Duodenal mucosa (tissue), 2 donors: ENCODE results near the gene ADCY1.

Experiments used
- H3K27ac ChIP-seq: one replicate; pipeline ENCODE4 v1.7.0; 2013; ENCODE audit warnings: low read depth, low read length
- H3K27me3 ChIP-seq, 2 donors: one replicate each; pipeline ENCODE4 v1.7.0; 2013; ENCODE audit warnings: low read length in 2 of 2, control low read depth in 1 of 2; ENCODE audit not compliant: insufficient read depth in 2 of 2, control insufficient read depth in 1 of 2
- H3K36me3 ChIP-seq, 2 donors: one replicate each; pipeline ENCODE4 v1.7.0; 2013; ENCODE audit warnings: low read length in 2 of 2, control low read depth in 1 of 2; ENCODE audit not compliant: insufficient read depth in 2 of 2, control insufficient read depth in 1 of 2
- H3K4me1 ChIP-seq, 2 donors: one replicate each; pipeline ENCODE4 v1.7.0; 2013; ENCODE audit warnings: low read length in 2 of 2, control low read depth in 1 of 2; ENCODE audit not compliant: insufficient read depth in 2 of 2, control insufficient read depth in 1 of 2
- H3K4me3 ChIP-seq, 2 donors: one replicate each; pipeline ENCODE4 v1.7.0; 2013; ENCODE audit warnings: low read length in 2 of 2, low read depth in 1 of 2
- H3K9ac ChIP-seq, 2 donors: one replicate each; pipeline ENCODE4 v1.7.0; 2013; ENCODE audit warnings: low read length in 2 of 2, low read depth in 1 of 2
- H3K9me3 ChIP-seq, 2 donors: one replicate each; pipeline ENCODE4 v1.7.0; 2013; ENCODE audit warnings: low read length in 2 of 2, control low read depth in 1 of 2; ENCODE audit not compliant: control insufficient read depth in 1 of 2

ADCY1 gene

GRCh38 chr7:45665172-45665571 is 91.0 kb downstream of the ADCY1 start:
- H3K27ac ChIP-seq, result no peak overlapping the region
- no peaks in the 10 kb centered on the region for H3K9me3 ChIP-seq

GRCh38 chr7:45670227-45670626 is 96.1 kb downstream of the ADCY1 start:
- Histone ChIP-seq H3K4me3 (no peak overlapping the region), H3K9me3 (no peaks in the 10 kb centered on the region), H3K36me3 (no peaks in the 10 kb centered on the region), H3K4me1 (no peaks in the 10 kb centered on the region), H3K27me3 (no peaks in the 10 kb centered on the region), H3K27ac (no peak overlapping the region), H3K9ac (no peak overlapping the region)

More at GRCh38 chr7:45665172-45665571, 91.0 kb downstream of the ADCY1 start:
- Histone ChIP-seq H3K9ac (no peak overlapping the region), H3K36me3 (no peaks in the 10 kb centered on the region), H3K4me3 (no peak overlapping the region), H3K27me3 (no peaks in the 10 kb centered on the region), H3K4me1 (no peaks in the 10 kb centered on the region)

GRCh38 chr7:45670717-45671116 is 96.5 kb downstream of the ADCY1 start:
- H3K27ac ChIP-seq, result no peak overlapping the region
- H3K36me3 ChIP-seq, result no peaks in the 10 kb centered on the region
- H3K9me3 ChIP-seq, result no peaks in the 10 kb centered on the region
- no peak overlapping the region for H3K4me3 ChIP-seq
- H3K9ac ChIP-seq, result no peak overlapping the region
- no peaks in the 10 kb centered on the region for H3K4me1 ChIP-seq
- no peaks in the 10 kb centered on the region for H3K27me3 ChIP-seq

- Histone ChIP-seq H3K9ac (no peak overlapping the region), H3K4me1 (no peaks in the 10 kb centered on the region), H3K4me3 (no peak overlapping the region), H3K27ac (no peak overlapping the region), H3K9me3 (no peaks in the 10 kb centered on the region), H3K27me3 (no peaks in the 10 kb centered on the region), H3K36me3 (no peaks in the 10 kb centered on the region)
These were observed 103.2 kb downstream of the ADCY1 start for GRCh38 chr7:45677311-45677900.

- H3K9ac ChIP-seq, result no peak overlapping the region
- no peaks in the 10 kb centered on the region for H3K9me3 ChIP-seq
- H3K36me3 ChIP-seq, result no peaks in the 10 kb centered on the region
- no peak overlapping the region for H3K4me3 ChIP-seq
- no peaks in the 10 kb centered on the region for H3K4me1 ChIP-seq
- H3K27ac ChIP-seq, result no peak overlapping the region
- no peaks in the 10 kb centered on the region for H3K27me3 ChIP-seq
These were observed 105.3 kb downstream of the ADCY1 start for GRCh38 chr7:45679516-45679915.

GRCh38 chr7:45680776-45681175 is 106.6 kb downstream of the ADCY1 start:
- Histone ChIP-seq H3K36me3 (no peaks in the 10 kb centered on the region), H3K9ac (no peak overlapping the region), H3K27ac (no peak overlapping the region), H3K4me3 (no peak overlapping the region), H3K27me3 (no peaks in the 10 kb centered on the region), H3K4me1 (no peaks in the 10 kb centered on the region), H3K9me3 (no peaks in the 10 kb centered on the region)

GRCh38 chr7:45681596-45682357 is 107.6 kb downstream of the ADCY1 start:
- Histone ChIP-seq H3K27ac (no peak overlapping the region), H3K27me3 (no peaks in the 10 kb centered on the region), H3K9ac (no peak overlapping the region), H3K4me3 (no peak overlapping the region), H3K4me1 (no peaks in the 10 kb centered on the region), H3K36me3 (no peaks in the 10 kb centered on the region), H3K9me3 (no peaks in the 10 kb centered on the region)

GRCh38 chr7:45682358-45682735 is 108.2 kb downstream of the ADCY1 start:
- H3K27ac ChIP-seq, result no peak overlapping the region

GRCh38 chr7:45682836-45683555 is 108.8 kb downstream of the ADCY1 start:
- no peak overlapping the region for H3K4me3 ChIP-seq
- no peaks in the 10 kb centered on the region for H3K27me3 ChIP-seq
- H3K9ac ChIP-seq, result no peak overlapping the region
- no peaks in the 10 kb centered on the region for H3K36me3 ChIP-seq
- H3K9me3 ChIP-seq, result no peaks in the 10 kb centered on the region
- H3K4me1 ChIP-seq, result no peaks in the 10 kb centered on the region
- no peak overlapping the region for H3K27ac ChIP-seq

More at GRCh38 chr7:45682358-45682735, 108.2 kb downstream of the ADCY1 start:
- Histone ChIP-seq H3K4me1 (no peaks in the 10 kb centered on the region), H3K27me3 (no peaks in the 10 kb centered on the region), H3K36me3 (no peaks in the 10 kb centered on the region), H3K9ac (no peak overlapping the region), H3K4me3 (no peak overlapping the region), H3K9me3 (no peaks in the 10 kb centered on the region)

- Histone ChIP-seq H3K27ac (no peak overlapping the region), H3K9me3 (no peaks in the 10 kb centered on the region), H3K9ac (no peak overlapping the region), H3K36me3 (no peaks in the 10 kb centered on the region), H3K4me1 (no peaks in the 10 kb centered on the region), H3K27me3 (no peaks in the 10 kb centered on the region), H3K4me3 (no peak overlapping the region)
These were observed 109.5 kb downstream of the ADCY1 start for GRCh38 chr7:45683556-45684148.
